ENCODE measurements around the gene INHA. TPM values are rescaled to one million over a fixed set of nuclear protein-coding genes. Genes with fewer than 3 reads are reported as not detected.

INHA gene
- total and polyA plus RNA-seq, 2 donors: 0.05 to 0.71 TPM

GRCh38 chr2:219560893-219561178 is 11.3 kb upstream of the INHA start:
- Histone ChIP-seq H3K4me3 (ENCODE audit: low read length in 2 of 2) (no peak overlapping the region), H3K36me3 (ENCODE audit: control insufficient read depth in 2 of 2, insufficient read depth in 2 of 2, low read length in 1 of 2) (no peaks in the 10 kb centered on the region), H3K27ac (ENCODE audit: low read depth in 1 of 2, low read length in 1 of 2) (no peak overlapping the region), H3K9me3 (ENCODE audit: control insufficient read depth in 2 of 2, insufficient read depth in 1 of 2, low read length in 1 of 2) (no peaks in the 10 kb centered on the region), H3K27me3 (ENCODE audit: control insufficient read depth in 2 of 2, insufficient read depth in 1 of 2, low read length in 1 of 2) (peaks cover 2 to 37% of the 10 kb centered on the region in 2 donors), H3K4me1 (ENCODE audit: control insufficient read depth in 2 of 2, insufficient read depth in 2 of 2, low read length in 2 of 2) (no peaks in the 10 kb centered on the region)
- DNase-seq (ENCODE audit: low read depth in 6 of 9, low spot score in 9 of 9): no peak
- WGBS: 90% methylated on average over 3 of the region's 3 CpGs

DNA sequence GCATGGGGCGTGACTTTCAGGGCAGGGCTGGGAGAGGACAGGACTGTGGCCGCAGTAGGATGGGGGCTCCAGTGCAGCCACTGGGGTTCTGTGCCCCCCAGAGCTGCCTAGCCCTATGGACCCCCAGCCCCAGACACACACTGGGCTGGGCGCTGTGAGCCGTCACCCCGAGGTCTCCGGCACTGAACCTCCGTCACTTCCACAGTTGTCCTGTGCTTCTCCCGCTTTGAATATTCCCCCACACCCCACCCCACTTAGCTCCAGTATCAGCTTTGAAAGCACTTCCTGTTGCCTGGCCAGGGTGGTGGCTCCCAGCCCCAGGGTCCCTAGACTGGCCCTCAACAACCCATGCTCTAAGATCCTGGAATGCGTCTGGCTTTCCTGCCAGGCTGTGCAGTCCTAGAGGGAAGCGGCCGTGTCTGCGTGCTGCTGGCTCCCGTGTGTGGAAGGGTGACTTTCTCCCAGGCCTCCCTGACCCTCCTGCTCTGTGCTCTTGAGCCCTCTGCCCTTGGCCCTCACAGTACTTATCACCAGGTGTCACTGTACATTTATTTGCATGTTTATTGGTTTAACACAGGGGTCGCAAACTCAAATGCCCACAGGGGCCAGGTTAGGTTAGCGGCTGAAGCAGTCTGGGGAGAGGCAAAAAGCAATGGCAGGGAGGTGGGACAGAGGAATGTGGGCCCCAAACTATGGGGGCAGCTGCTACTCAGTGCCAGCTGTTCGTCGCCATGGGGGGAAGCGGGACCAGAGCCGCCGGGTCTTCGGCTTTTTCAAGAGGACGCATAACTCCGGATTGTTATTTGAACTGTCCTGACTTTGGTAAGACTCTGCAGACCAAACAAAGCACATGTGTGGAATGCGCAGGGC is 10.7 kb upstream of the INHA start:
- DNase-seq (ENCODE audit: low read depth in 6 of 9, low spot score in 9 of 9): no peak
- no peaks in the 10 kb centered on the region for H3K9me3 ChIP-seq (ENCODE audit: control insufficient read depth in 2 of 2, insufficient read depth in 1 of 2, low read length in 1 of 2)
- no peaks in the 10 kb centered on the region for H3K4me1 ChIP-seq (ENCODE audit: control insufficient read depth in 2 of 2, insufficient read depth in 2 of 2, low read length in 2 of 2)
- H3K27ac ChIP-seq (ENCODE audit: low read depth in 1 of 2, low read length in 1 of 2): no peak overlapping the region
- WGBS: 95% methylated on average over 24 of the region's 24 CpGs
- H3K27me3 ChIP-seq (ENCODE audit: control insufficient read depth in 2 of 2, insufficient read depth in 1 of 2, low read length in 1 of 2): peaks cover 3 to 34% of the 10 kb centered on the region in 2 donors
- no peak overlapping the region for H3K4me3 ChIP-seq (ENCODE audit: low read length in 2 of 2)
- no peaks in the 10 kb centered on the region for H3K36me3 ChIP-seq (ENCODE audit: control insufficient read depth in 2 of 2, insufficient read depth in 2 of 2, low read length in 1 of 2)

DNA sequence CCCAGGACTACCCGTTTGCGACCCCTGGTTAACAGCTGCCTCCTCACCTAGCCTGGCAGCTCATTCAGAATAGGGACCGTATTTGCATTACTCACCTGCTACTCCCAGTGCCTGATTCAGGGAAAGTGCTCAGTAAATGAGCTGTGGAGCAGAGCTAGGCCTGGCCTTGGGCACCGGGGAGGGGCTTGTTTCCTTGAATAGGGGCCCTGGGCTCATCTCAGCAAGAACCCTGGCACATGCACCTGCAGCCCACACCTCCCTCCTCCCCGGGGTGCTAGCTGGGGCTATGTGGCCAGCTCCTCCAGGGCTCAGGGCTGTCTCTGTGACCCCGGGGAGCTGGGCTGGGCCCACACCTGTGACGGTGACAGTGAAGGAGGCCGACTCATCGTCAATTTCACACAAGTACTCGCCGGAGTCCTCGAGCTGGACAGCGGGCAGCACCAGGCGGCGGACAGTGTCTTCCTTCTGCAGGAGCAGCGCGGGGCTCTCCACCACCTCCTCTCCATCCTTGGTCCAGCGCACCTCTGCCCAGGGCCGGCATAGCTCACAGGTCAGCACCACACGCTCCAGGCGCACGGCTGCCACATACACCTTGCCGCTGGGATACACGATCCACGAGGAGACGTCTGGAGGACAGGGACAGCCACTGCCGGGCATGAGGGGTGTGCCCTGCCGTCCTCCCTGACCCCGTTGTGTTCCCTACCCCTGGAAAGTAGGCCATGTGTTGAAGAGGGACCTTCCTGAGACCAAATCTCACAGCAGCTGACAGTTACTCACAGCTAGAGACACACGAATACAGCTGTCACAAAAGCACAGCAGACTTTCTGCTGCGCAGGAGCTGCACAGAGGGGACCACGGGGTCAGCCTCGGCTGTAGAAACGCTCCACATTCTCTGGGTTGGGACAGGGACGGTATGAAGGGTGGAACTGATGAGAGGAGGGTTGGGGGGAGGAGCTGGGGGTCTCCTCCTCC is 9.8 kb upstream of the INHA start:
- Histone ChIP-seq H3K27me3 (ENCODE audit: control insufficient read depth in 2 of 2, insufficient read depth in 1 of 2, low read length in 1 of 2) (peaks cover 3 to 41% of the 10 kb centered on the region in 2 donors), H3K4me3 (ENCODE audit: low read length in 2 of 2) (no peak overlapping the region), H3K27ac (ENCODE audit: low read depth in 1 of 2, low read length in 1 of 2) (no peak overlapping the region), H3K9me3 (ENCODE audit: control insufficient read depth in 2 of 2, insufficient read depth in 1 of 2, low read length in 1 of 2) (no peaks in the 10 kb centered on the region), H3K4me1 (ENCODE audit: control insufficient read depth in 2 of 2, insufficient read depth in 2 of 2, low read length in 2 of 2) (no peaks in the 10 kb centered on the region), H3K36me3 (ENCODE audit: control insufficient read depth in 2 of 2, insufficient read depth in 2 of 2, low read length in 1 of 2) (no peaks in the 10 kb centered on the region)
- WGBS: 94% methylated on average over 35 of the region's 35 CpGs
- no peak for DNase-seq (ENCODE audit: low read depth in 6 of 9, low spot score in 9 of 9)

GRCh38 chr2:219563271-219563928 is 8.7 kb upstream of the INHA start:
- no peaks in the 10 kb centered on the region for H3K36me3 ChIP-seq (ENCODE audit: control insufficient read depth in 2 of 2, insufficient read depth in 2 of 2, low read length in 1 of 2)
- H3K4me3 ChIP-seq (ENCODE audit: low read length in 2 of 2): no peak overlapping the region
- H3K9me3 ChIP-seq (ENCODE audit: control insufficient read depth in 2 of 2, insufficient read depth in 1 of 2, low read length in 1 of 2): no peaks in the 10 kb centered on the region
- H3K4me1 ChIP-seq (ENCODE audit: control insufficient read depth in 2 of 2, insufficient read depth in 2 of 2, low read length in 2 of 2): no peaks in the 10 kb centered on the region
- no peak for DNase-seq (ENCODE audit: low read depth in 6 of 9, low spot score in 9 of 9)
- H3K27me3 ChIP-seq (ENCODE audit: control insufficient read depth in 2 of 2, insufficient read depth in 1 of 2, low read length in 1 of 2): peaks cover 7 to 48% of the 10 kb centered on the region in 2 donors
- WGBS: 96% methylated on average over 20 of the region's 20 CpGs
- H3K27ac ChIP-seq (ENCODE audit: low read depth in 1 of 2, low read length in 1 of 2): no peak overlapping the region

GRCh38 chr2:219565130-219566080 is 6.7 kb upstream of the INHA start:
- no peak for DNase-seq (ENCODE audit: low read depth in 6 of 9, low spot score in 9 of 9)
- peaks cover 0 to 4% of the 10 kb centered on the region in 2 donors for H3K9me3 ChIP-seq (ENCODE audit: control insufficient read depth in 2 of 2, insufficient read depth in 1 of 2, low read length in 1 of 2)
- H3K27me3 ChIP-seq (ENCODE audit: control insufficient read depth in 2 of 2, insufficient read depth in 1 of 2, low read length in 1 of 2): peaks cover 22 to 66% of the 10 kb centered on the region in 2 donors
- H3K4me3 ChIP-seq (ENCODE audit: low read length in 2 of 2): no peak overlapping the region
- no peaks in the 10 kb centered on the region for H3K36me3 ChIP-seq (ENCODE audit: control insufficient read depth in 2 of 2, insufficient read depth in 2 of 2, low read length in 1 of 2)
- no peak overlapping the region for H3K27ac ChIP-seq (ENCODE audit: low read depth in 1 of 2, low read length in 1 of 2)
- 96% methylated on average over 21 of the region's 21 CpGs for WGBS
- H3K4me1 ChIP-seq (ENCODE audit: control insufficient read depth in 2 of 2, insufficient read depth in 2 of 2, low read length in 2 of 2): no peaks in the 10 kb centered on the region

DNA sequence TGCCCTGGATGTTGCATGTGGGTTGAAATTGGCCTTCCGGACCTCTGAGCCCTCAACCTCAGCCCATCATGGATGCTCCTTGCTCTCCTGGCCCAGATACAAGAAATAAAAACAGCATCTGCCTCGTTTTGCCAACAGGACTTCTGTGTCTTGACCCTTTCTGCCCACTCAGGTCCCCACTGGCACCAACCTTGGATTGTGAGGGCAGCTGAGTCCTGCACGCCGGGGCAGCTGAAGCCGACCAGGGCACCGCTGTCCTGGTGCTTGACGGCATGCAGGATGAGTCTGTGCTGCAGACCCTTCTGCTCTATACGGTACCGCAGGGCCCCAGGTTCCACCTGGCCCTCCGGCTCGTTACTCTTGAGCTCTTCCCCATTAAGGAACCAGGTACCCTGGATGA is 5.5 kb upstream of the INHA start:
- DNase-seq (ENCODE audit: low read depth in 6 of 9, low spot score in 9 of 9): no peak
- H3K36me3 ChIP-seq (ENCODE audit: control insufficient read depth in 2 of 2, insufficient read depth in 2 of 2, low read length in 1 of 2): no peaks in the 10 kb centered on the region
- H3K4me3 ChIP-seq (ENCODE audit: low read length in 2 of 2): no peak overlapping the region
- WGBS: 92% methylated on average over 11 of the region's 11 CpGs
- H3K27me3 ChIP-seq (ENCODE audit: control insufficient read depth in 2 of 2, insufficient read depth in 1 of 2, low read length in 1 of 2): peaks cover 34 to 76% of the 10 kb centered on the region in 2 donors
- H3K27ac ChIP-seq (ENCODE audit: low read depth in 1 of 2, low read length in 1 of 2): no peak overlapping the region
- peaks cover 0 to 4% of the 10 kb centered on the region in 2 donors for H3K4me1 ChIP-seq (ENCODE audit: control insufficient read depth in 2 of 2, insufficient read depth in 2 of 2, low read length in 2 of 2)
- H3K9me3 ChIP-seq (ENCODE audit: control insufficient read depth in 2 of 2, insufficient read depth in 1 of 2, low read length in 1 of 2): peaks cover 0 to 4% of the 10 kb centered on the region in 2 donors

- no peaks in the 10 kb centered on the region for H3K36me3 ChIP-seq (ENCODE audit: control insufficient read depth in 2 of 2, insufficient read depth in 2 of 2, low read length in 1 of 2)
- DNase-seq (ENCODE audit: low read depth in 6 of 9, low spot score in 9 of 9): no peak
- WGBS: 97% methylated on average over 18 of the region's 18 CpGs
Measured at GRCh38 chr2:219567131-219567530, 5.0 kb upstream of the INHA start.

GRCh38 chr2:219567791-219568361 is 4.2 kb upstream of the INHA start:
- H3K27ac ChIP-seq (ENCODE audit: low read depth in 1 of 2, low read length in 1 of 2): no peak overlapping the region
- no peak overlapping the region for H3K4me3 ChIP-seq (ENCODE audit: low read length in 2 of 2)
- peaks cover 45 to 81% of the 10 kb centered on the region in 2 donors for H3K27me3 ChIP-seq (ENCODE audit: control insufficient read depth in 2 of 2, insufficient read depth in 1 of 2, low read length in 1 of 2)
- no peak for DNase-seq (ENCODE audit: low read depth in 6 of 9, low spot score in 9 of 9)
- peaks cover 0 to 6% of the 10 kb centered on the region in 2 donors for H3K4me1 ChIP-seq (ENCODE audit: control insufficient read depth in 2 of 2, insufficient read depth in 2 of 2, low read length in 2 of 2)
- peaks cover 0 to 4% of the 10 kb centered on the region in 2 donors for H3K9me3 ChIP-seq (ENCODE audit: control insufficient read depth in 2 of 2, insufficient read depth in 1 of 2, low read length in 1 of 2)
- WGBS: 96% methylated on average over 35 of the region's 35 CpGs
- H3K36me3 ChIP-seq (ENCODE audit: control insufficient read depth in 2 of 2, insufficient read depth in 2 of 2, low read length in 1 of 2): no peaks in the 10 kb centered on the region

More at GRCh38 chr2:219567131-219567530, 5.0 kb upstream of the INHA start:
- no peak overlapping the region for H3K4me3 ChIP-seq (ENCODE audit: low read length in 2 of 2)
- H3K27ac ChIP-seq (ENCODE audit: low read depth in 1 of 2, low read length in 1 of 2): no peak overlapping the region
- peaks cover 0 to 6% of the 10 kb centered on the region in 2 donors for H3K4me1 ChIP-seq (ENCODE audit: control insufficient read depth in 2 of 2, insufficient read depth in 2 of 2, low read length in 2 of 2)
- H3K27me3 ChIP-seq (ENCODE audit: control insufficient read depth in 2 of 2, insufficient read depth in 1 of 2, low read length in 1 of 2): peaks cover 38 to 78% of the 10 kb centered on the region in 2 donors
- peaks cover 0 to 4% of the 10 kb centered on the region in 2 donors for H3K9me3 ChIP-seq (ENCODE audit: control insufficient read depth in 2 of 2, insufficient read depth in 1 of 2, low read length in 1 of 2)
